Gastrocnemius medialis (tissue), 4 donors: ENCODE measurements around the gene SCARF1. TPM values are rescaled to one million over a fixed set of nuclear protein-coding genes. Genes with fewer than 3 reads are reported as not detected.

ENCODE experiments used
- ATAC-seq, 2 donors: fragments of 150-250 bp; one replicate each; pipeline ENCODE4 v1.9.1; 2016
- DNase-seq, 2 donors: peaks; one replicate each; pipeline ENCODE4 v3.0.0-alpha.2; 2019
- H3K27ac ChIP-seq, 4 donors: fragments of 200-600 bp; sonication (generic); 1 replicate in 1 of 4; 2 replicates in 3 of 4; pipeline ENCODE4 v1.5.1; 2016 to 2018; ENCODE audit warnings: mild to moderate bottlenecking in 2 of 4, moderate library complexity in 1 of 4
- H3K27me3 ChIP-seq, 3 donors: fragments of 200-600 bp; sonication (generic) in 2 of 3; 1 replicate in 1 of 3; 2 replicates in 2 of 3; pipeline versions ENCODE4 v1.5.1 to v1.6.0; 2016 to 2019; ENCODE audit warnings: mild to moderate bottlenecking in 1 of 3, moderate library complexity in 1 of 3
- H3K36me3 ChIP-seq, 2 donors: fragments of 200-600 bp; sonication (generic) in 1 of 2; one replicate each; pipeline ENCODE4 v1.5.1; 2017 to 2018
- H3K4me1 ChIP-seq, 2 donors: fragments of 200-600 bp; sonication (generic) in 1 of 2; one replicate each; pipeline ENCODE4 v1.5.1; 2016 to 2017; ENCODE audit warnings: mild to moderate bottlenecking in 2 of 2
- H3K4me3 ChIP-seq, 4 donors: fragments of 200-600 bp; sonication (generic) in 3 of 4; 1 replicate in 1 of 4; 2 replicates in 3 of 4; pipeline ENCODE4 v1.5.1; 2016 to 2019; ENCODE audit warnings: mild to moderate bottlenecking in 2 of 4
- H3K9me3 ChIP-seq, 3 donors: fragments of 200-600 bp; sonication (generic) in 2 of 3; 1 replicate in 1 of 3; 2 replicates in 2 of 3; pipeline ENCODE4 v1.5.1; 2016 to 2019
- CTCF ChIP-seq, 5 experiments: fragments of 450-650 bp in 3 of 5; fragments of 200-600 bp in 2 of 5; sonication (generic) in 2 of 5; IDR thresholded peaks in 4 of 5; conservative IDR thresholded peaks in 1 of 5; 1 replicate in 4 of 5; 2 replicates in 1 of 5; pipeline ENCODE4 v1.5.1; 2016 to 2019; ENCODE audit warnings: antibody characterized with exemption in 5 of 5, mild to moderate bottlenecking in 3 of 5, moderate library complexity in 3 of 5
- POLR2A ChIP-seq, 2 donors: fragments of 450-650 bp; IDR thresholded peaks; one replicate each; pipeline ENCODE4 v1.6.1; 2017; ENCODE audit warnings: antibody characterized with exemption in 2 of 2, mild to moderate bottlenecking in 2 of 2, moderate library complexity in 2 of 2
- in situ Hi-C, 4 donors: fragments of 200-750 bp; cut with MboI; loops; one replicate each; pipeline versions ENCODE4 v1.15.0 to v1.8.0; 2017; ENCODE audit warnings: low sequenced_read_pairs in 4 of 4
- intact Hi-C: fragments of 100-400 bp; cut with DNase I; formaldehyde crosslinking; loops from one replicate; pipeline ENCODE4 v1.15.1; 2023; ENCODE audit warnings: low total_unique reads
- total RNA-seq, 4 donors: library from RNA; depleted of rRNA; stranded (reverse); fragments of >200 nt; gene quantifications; one replicate each; pipeline versions ENCODE4 v1.1.0 to v1.2.3, GENCODE V29; 2016

The SCARF1 gene
- total RNA-seq, 4 donors from 2014 or later, result 4.1 to 15.1 (median 5.7) TPM

DNA sequence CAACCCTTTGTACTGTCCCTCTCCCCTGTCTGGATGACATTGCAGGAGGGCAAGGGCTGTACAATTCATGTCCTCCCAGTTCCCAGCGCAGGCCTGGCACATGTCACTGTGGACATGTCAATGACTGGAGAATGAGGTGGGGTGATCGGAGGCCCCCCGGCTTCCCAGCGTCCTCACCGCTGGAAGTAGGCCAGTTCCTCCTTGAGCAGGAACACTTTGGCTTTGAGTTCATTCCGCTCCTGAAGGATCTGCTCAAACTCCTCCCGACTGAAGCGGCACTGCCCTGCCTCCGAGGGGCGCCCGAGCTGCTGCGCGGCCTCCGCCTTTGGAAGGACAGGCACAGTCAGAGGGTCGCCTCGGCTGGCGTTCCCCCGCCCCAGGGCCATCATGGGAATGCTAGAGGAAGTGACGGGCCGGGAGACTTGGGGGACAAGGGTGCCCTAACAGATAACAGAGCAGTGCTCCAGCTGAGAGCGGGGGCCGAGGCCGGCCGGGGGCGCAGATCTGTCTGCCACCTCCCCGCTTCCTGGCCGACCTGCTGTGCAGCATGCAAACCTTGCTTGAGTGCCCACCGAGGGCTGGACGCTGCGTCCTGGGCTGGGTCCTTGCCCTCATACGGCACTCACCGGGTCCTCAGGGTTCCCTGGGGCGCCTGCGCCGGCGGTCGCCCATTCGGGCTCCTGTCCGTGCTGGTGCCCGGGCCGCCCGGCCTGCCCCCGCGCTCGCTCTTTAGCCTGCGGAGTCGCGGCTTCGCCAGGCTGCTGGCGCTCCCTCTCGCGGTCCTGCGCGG lies 2.8 kb upstream of the SCARF1 start:
- Histone ChIP-seq H3K4me1 (peaks cover 34 to 41% of the 10 kb centered on the region in 2 donors), H3K9me3 (no peaks in the 10 kb centered on the region), H3K36me3 (peaks cover 0 to 32% of the 10 kb centered on the region in 2 donors), H3K27me3 (no peaks in the 10 kb centered on the region), H3K4me3 (peak overlapping the region; percentile 57 to 68 (median 59)), H3K27ac (peak overlapping the region; percentile 84 to 100 (median 87))
- intact Hi-C loops (loop anchor here (2.0 to 10.0 kb wide), 4 partner anchors 20 to 381 kb away; partner anchors contain the start of gene CRK), in situ Hi-C loops (loop anchor here in 2 of 4 donors (25.0 kb wide), 1 partner anchor 386 kb away; the partner anchor contains the start of gene BHLHA9 (in 2 of the 2))
- ATAC-seq (peak in 1 of 2 donors; percentile 3), DNase-seq (no peak)
- TF ChIP-seq POLR2A (IDR thresholded peaks at IDR 0.05) (no peak), CTCF (IDR thresholded peaks at IDR 0.05 in 4 of 5, conservative IDR thresholded peaks at IDR 0.05 in 1 of 5) (peak in 3 of 5 experiments; percentile 63 to 92 (median 90))

DNA sequence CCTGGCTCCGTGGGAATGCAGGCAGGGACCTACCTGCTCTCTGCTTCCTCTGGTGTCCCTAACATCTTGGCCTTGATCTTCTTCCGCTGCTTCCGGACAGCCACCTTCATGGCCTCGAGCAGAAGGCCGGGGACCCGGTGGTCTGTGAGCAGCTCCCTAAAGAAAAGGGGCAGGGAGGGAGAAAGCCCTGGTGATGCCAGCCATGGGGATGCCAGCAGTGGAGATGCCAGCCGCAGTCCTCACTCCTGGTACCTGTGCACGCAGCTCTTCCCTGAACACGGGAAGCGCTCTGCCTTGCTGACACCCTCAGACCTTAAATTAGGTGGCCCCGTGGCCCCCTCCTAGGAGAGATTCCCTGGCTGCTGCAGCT lies 2.3 kb upstream of the SCARF1 start:
- DNase-seq (peak in 1 of 2 donors; percentile 25), ATAC-seq (no peak)
- H3K27me3 ChIP-seq, result no peaks in the 10 kb centered on the region
- intact Hi-C loops (loop anchor here (2.0 to 10.0 kb wide), 4 partner anchors 21 to 380 kb away; partner anchors contain the start of gene CRK), in situ Hi-C loops (loop anchor here in 2 of 4 donors (25.0 kb wide), 1 partner anchor 385 kb away; the partner anchor contains the start of gene BHLHA9 (in 2 of the 2))
- H3K4me3 ChIP-seq, result peak overlapping the region; percentile 57 to 68 (median 59)
- TF ChIP-seq CTCF (IDR thresholded peaks at IDR 0.05 in 4 of 5, conservative IDR thresholded peaks at IDR 0.05 in 1 of 5) (no peak), POLR2A (IDR thresholded peaks at IDR 0.05) (no peak)
- no peaks in the 10 kb centered on the region for H3K9me3 ChIP-seq
- H3K27ac ChIP-seq, result peak overlapping the region; percentile 84 to 100 (median 87)
- peaks cover 0 to 26% of the 10 kb centered on the region in 2 donors for H3K36me3 ChIP-seq
- H3K4me1 ChIP-seq, result peaks cover 34 to 41% of the 10 kb centered on the region in 2 donors

DNA sequence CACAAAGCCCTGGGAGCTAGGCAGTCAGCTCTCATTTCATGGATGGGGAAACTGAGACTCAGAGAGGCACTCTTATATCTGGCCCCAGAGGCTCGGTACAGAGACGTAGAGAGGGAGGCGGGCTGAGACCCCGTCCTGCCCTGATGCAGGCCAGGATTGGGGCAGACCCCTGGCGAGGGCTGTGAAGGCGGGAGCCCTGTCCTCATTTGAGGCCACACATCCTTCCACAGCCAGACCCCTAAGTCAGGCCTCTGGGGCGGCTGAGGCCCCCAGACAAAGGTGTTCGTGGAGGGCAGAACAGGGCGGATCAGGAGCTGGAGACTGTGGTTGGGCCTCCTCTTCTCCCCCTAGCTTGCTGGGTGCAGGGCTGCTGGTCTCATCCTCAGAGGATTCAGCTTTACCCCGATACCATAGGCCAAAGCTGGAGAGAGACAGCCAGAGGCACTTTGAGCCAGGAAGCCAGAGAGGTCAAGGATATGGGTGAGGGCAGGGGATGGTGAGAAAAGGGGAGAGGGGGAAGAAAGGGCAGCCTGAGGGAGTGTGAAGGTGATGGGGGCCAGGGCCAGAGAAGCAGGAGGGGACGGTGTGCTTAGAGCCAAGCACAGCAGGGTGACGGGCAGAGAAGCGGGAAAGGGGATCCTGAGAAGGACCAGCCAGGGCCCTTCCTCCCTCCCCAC lies 805 bp upstream of the SCARF1 start:
- no peaks in the 10 kb centered on the region for H3K27me3 ChIP-seq
- ATAC-seq (no peak), DNase-seq (no peak)
- H3K27ac ChIP-seq, result peak overlapping the region; percentile 45 to 88 (median 82)
- peaks cover 0 to 12% of the 10 kb centered on the region in 2 donors for H3K36me3 ChIP-seq
- TF ChIP-seq POLR2A (IDR thresholded peaks at IDR 0.05) (no peak), CTCF (IDR thresholded peaks at IDR 0.05 in 4 of 5, conservative IDR thresholded peaks at IDR 0.05 in 1 of 5) (no peak)
- H3K9me3 ChIP-seq, result no peaks in the 10 kb centered on the region
- no peak overlapping the region for H3K4me3 ChIP-seq
- in situ Hi-C loops, result loop anchor here in 2 of 4 donors (25.0 kb wide), 1 partner anchor 384 kb away; the partner anchor contains the start of gene BHLHA9 (in 2 of the 2)
- intact Hi-C loops, result loop anchor here (5.0 to 10.0 kb wide), 3 partner anchors 141 to 379 kb away; partner anchors contain the start of gene CRK
- H3K4me1 ChIP-seq, result peaks cover 34 to 41% of the 10 kb centered on the region in 2 donors

DNA sequence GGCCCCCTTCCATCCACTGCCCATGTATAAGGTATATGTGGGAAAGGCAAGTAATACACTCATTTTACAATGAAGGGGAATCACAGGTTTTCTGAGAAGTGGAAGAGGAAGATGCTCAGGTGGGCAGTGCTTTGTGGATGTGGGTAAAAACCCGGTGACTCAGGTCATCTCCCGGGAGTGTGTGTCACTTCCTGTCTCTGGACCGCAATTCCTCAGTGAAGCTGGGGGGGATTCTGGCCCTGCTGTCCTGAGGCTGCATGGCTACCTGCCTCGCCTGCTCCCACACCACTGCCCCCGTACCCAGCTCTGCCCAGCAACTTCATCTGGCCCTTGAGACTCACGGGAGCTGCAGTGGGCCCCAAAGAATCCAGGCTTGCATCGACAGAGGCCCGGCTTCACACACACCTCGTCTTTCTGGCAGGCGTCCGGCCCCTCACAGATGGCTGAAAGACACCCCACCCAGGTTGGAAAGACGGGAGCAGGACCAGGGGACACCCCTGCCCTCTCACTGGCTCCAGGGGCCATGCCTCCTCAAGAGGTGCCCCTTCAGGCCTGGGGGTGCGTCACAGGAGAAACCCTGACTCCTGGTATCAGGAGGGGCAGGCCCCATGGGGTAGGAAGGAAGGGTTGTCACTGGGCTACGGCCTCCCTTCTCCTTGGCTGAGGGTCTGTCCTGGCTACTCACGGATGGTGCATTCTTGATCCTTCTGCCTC lies 882 bp downstream of the SCARF1 start:
- ATAC-seq (no peak), DNase-seq (no peak)
- Histone ChIP-seq H3K4me1 (peaks cover 31 to 37% of the 10 kb centered on the region in 2 donors), H3K27ac (peak overlapping the region; percentile 46 to 88 (median 78)), H3K9me3 (no peaks in the 10 kb centered on the region), H3K4me3 (peak overlapping the region; percentile 40 to 61 (median 52)), H3K27me3 (no peaks in the 10 kb centered on the region), H3K36me3 (no peaks in the 10 kb centered on the region)
- in situ Hi-C loops, result loop anchor here in 2 of 4 donors (25.0 kb wide), 1 partner anchor 382 kb away; the partner anchor contains the start of gene BHLHA9 (in 2 of the 2)
- intact Hi-C loops, result loop anchor here (5.0 to 10.0 kb wide), 3 partner anchors 143 to 377 kb away; partner anchors contain the start of gene CRK
- TF ChIP-seq CTCF (IDR thresholded peaks at IDR 0.05 in 4 of 5, conservative IDR thresholded peaks at IDR 0.05 in 1 of 5) (no peak), POLR2A (IDR thresholded peaks at IDR 0.05) (no peak)
